Astrocyte (in vitro differentiated cells and primary cell): ENCODE results near the gene ZNF324B. TPM values are rescaled to one million over a fixed set of nuclear protein-coding genes. Genes with fewer than 3 reads are reported as not detected.

Experiments
- DNase-seq: peaks from one replicate; pipeline ENCODE4 v3.0.0-alpha.2; 2010; ENCODE audit warnings: low read depth
- FAIRE-seq: peaks from 2 replicates; lab custom pipeline; 2011; peaks lifted over from hg19 to GRCh38; lab: Jason Lieb, UNC
- H2AFZ ChIP-seq: 2 replicates; pipeline ENCODE4 v1.6.0; 2012; ENCODE audit warnings: low read depth, low read length, inconsistent platforms
- H3K27ac ChIP-seq: 2 replicates; pipeline ENCODE4 v1.5.1; 2011; ENCODE audit warnings: low read depth, low read length, inconsistent platforms
- H3K27me3 ChIP-seq: 2 replicates; pipeline ENCODE4 v1.6.0; 2011; ENCODE audit warnings: low read length, inconsistent platforms; ENCODE audit not compliant: insufficient read depth
- H3K36me3 ChIP-seq: 2 replicates; pipeline ENCODE4 v1.5.1; 2011; ENCODE audit warnings: low read length, inconsistent platforms; ENCODE audit not compliant: insufficient read depth
- H3K4me1 ChIP-seq: 2 replicates; pipeline ENCODE4 v1.5.1; 2011; ENCODE audit warnings: low read length, inconsistent platforms; ENCODE audit not compliant: insufficient read depth
- H3K4me2 ChIP-seq: 2 replicates; pipeline ENCODE4 v1.6.0; 2012; ENCODE audit warnings: low read length, inconsistent platforms
- H3K4me3 ChIP-seq: 2 replicates; pipeline ENCODE4 v1.5.1; 2011; ENCODE audit warnings: low read depth, mild to moderate bottlenecking, low read length, inconsistent platforms; ENCODE audit not compliant: insufficient read depth
- H3K79me2 ChIP-seq: 2 replicates; pipeline ENCODE4 v1.6.0; 2012; ENCODE audit warnings: mild to moderate bottlenecking, low read length, inconsistent platforms; ENCODE audit not compliant: insufficient read depth
- H3K9ac ChIP-seq: 2 replicates; pipeline ENCODE4 v1.6.0; 2012; ENCODE audit warnings: mild to moderate bottlenecking, low read length, inconsistent platforms
- H3K9me3 ChIP-seq: 2 replicates; pipeline ENCODE4 v1.5.1; 2012; ENCODE audit warnings: low read depth, mild to moderate bottlenecking, low read length, inconsistent platforms; ENCODE audit not compliant: insufficient read depth
- H4K20me1 ChIP-seq: 2 replicates; pipeline ENCODE4 v1.6.0; 2012; ENCODE audit warnings: low read length, inconsistent platforms; ENCODE audit not compliant: insufficient read depth
- H3K27ac Mint-ChIP-seq: one replicate; pipeline ENCODE4 v1.8.0; 2021; ENCODE audit warnings: mild to moderate bottlenecking, mixed read lengths; ENCODE audit not compliant: unreplicated experiment
- H3K27me3 Mint-ChIP-seq: one replicate; pipeline ENCODE4 v1.8.0; 2021; ENCODE audit warnings: low read depth, mixed read lengths; ENCODE audit not compliant: unreplicated experiment
- H3K36me3 Mint-ChIP-seq: one replicate; pipeline ENCODE4 v1.8.0; 2021; ENCODE audit warnings: low read depth, mixed read lengths; ENCODE audit not compliant: unreplicated experiment
- H3K4me1 Mint-ChIP-seq: one replicate; pipeline ENCODE4 v1.8.0; 2021; ENCODE audit warnings: low read depth, mixed read lengths; ENCODE audit not compliant: unreplicated experiment
- H3K4me3 Mint-ChIP-seq: one replicate; pipeline ENCODE4 v1.8.0; 2021; ENCODE audit warnings: mild to moderate bottlenecking, moderate library complexity, mixed read lengths; ENCODE audit not compliant: unreplicated experiment
- H3K9me3 Mint-ChIP-seq: one replicate; pipeline ENCODE4 v1.8.0; 2021; ENCODE audit warnings: mild to moderate bottlenecking, mixed read lengths; ENCODE audit not compliant: unreplicated experiment
- CTCF ChIP-seq: IDR thresholded peaks from 2 replicates; pipeline ENCODE4 v1.5.1; 2011; ENCODE audit warnings: low read depth, mild to moderate bottlenecking, inconsistent platforms, low read length, moderate library complexity; ENCODE audit not compliant: insufficient read depth
- EZH2 ChIP-seq: IDR thresholded peaks from 2 replicates; pipeline ENCODE4 v1.6.1; 2012; ENCODE audit warnings: mild to moderate bottlenecking, low read length, inconsistent platforms; ENCODE audit not compliant: insufficient read depth
- total RNA-seq: library from RNA; stranded (reverse); gene quantifications from 2 replicates; pipeline ENCODE4 v1.2.1, GENCODE V29; 2021

Gene ZNF324B
- total RNA-seq, 1 donor from 2014 or later: 4.9 TPM

- Mint-ChIP-seq H3K9me3 (no peaks in the 10 kb centered on the region), H3K27me3 (no peaks in the 10 kb centered on the region), H3K4me3 (peak overlapping the region; percentile 86), H3K36me3 (peaks cover 19% of the 10 kb centered on the region), H3K4me1 (peaks cover 26% of the 10 kb centered on the region), H3K27ac (peak overlapping the region; percentile 96)
- H3K4me3 ChIP-seq: peak overlapping the region; percentile 69
- peak overlapping the region; percentile 79 for H2AFZ ChIP-seq
- no peak for DNase-seq
- H3K27ac ChIP-seq: peak overlapping the region; percentile 76
- no peaks in the 10 kb centered on the region for H3K9me3 ChIP-seq
- no peak for FAIRE-seq
- H3K27me3 ChIP-seq: no peaks in the 10 kb centered on the region
- H4K20me1 ChIP-seq: peaks cover 26% of the 10 kb centered on the region
- H3K79me2 ChIP-seq: no peaks in the 10 kb centered on the region
- peaks cover 31% of the 10 kb centered on the region for H3K4me1 ChIP-seq
- H3K4me2 ChIP-seq: peak overlapping the region; percentile 91
- no peak for TF ChIP-seq CTCF
- no peak for TF ChIP-seq EZH2
- peaks cover 9% of the 10 kb centered on the region for H3K36me3 ChIP-seq
- H3K9ac ChIP-seq: peak overlapping the region; percentile 81
Observed at GRCh38 chr19:58474997-58475713, 23.7 kb downstream of the ZNF324B start.

GRCh38 chr19:58475714-58476497, 24.5 kb downstream of the ZNF324B start, which contains the start of gene ZNF446:
ZNF446 (plus strand) TSS chr19:58476352; CDS start chr19:58477219, 867 bp downstream.
- Mint-ChIP-seq H3K9me3 (no peaks in the 10 kb centered on the region), H3K27me3 (no peaks in the 10 kb centered on the region)

More at GRCh38 chr19:58475714-58476497, 24.5 kb downstream of the ZNF324B start, which contains the start of gene ZNF446:
- peaks cover 9% of the 10 kb centered on the region for H3K36me3 ChIP-seq
- FAIRE-seq: peak; percentile 95
- peaks cover 26% of the 10 kb centered on the region for H4K20me1 ChIP-seq
- no peaks in the 10 kb centered on the region for H3K79me2 ChIP-seq
- Mint-ChIP-seq H3K36me3 (peaks cover 17% of the 10 kb centered on the region), H3K4me3 (peak within 1 kb of the TSS; percentile 86), H3K27ac (peak within 1 kb of the TSS; percentile 96), H3K4me1 (peaks cover 26% of the 10 kb centered on the region)
- H3K4me2 ChIP-seq: peak within 1 kb of the TSS; percentile 91
- peak within 1 kb of the TSS; percentile 69 for H3K4me3 ChIP-seq
- H2AFZ ChIP-seq: peak within 1 kb of the TSS; percentile 79
- peak within 1 kb of the TSS; percentile 81 for H3K9ac ChIP-seq
- H3K27me3 ChIP-seq: no peaks in the 10 kb centered on the region
- no peak for TF ChIP-seq EZH2
- TF ChIP-seq CTCF: no peak
- H3K4me1 ChIP-seq: peaks cover 31% of the 10 kb centered on the region
- H3K27ac ChIP-seq: peak within 1 kb of the TSS; percentile 76
- no peaks in the 10 kb centered on the region for H3K9me3 ChIP-seq
- DNase-seq: peak; percentile 92
